NCI-H2171 treated with DMSO at 0.1 percent for 48 hours (cell line): ENCODE results near the gene IL36G.
A peak's percentile ranks its signal among the peaks of the same experiment; 100 is the strongest.
"Not testable (repeated sequence)": the region's sequence is repeated elsewhere in the genome, so short reads cannot be mapped to it uniquely, and the experiment has no call there.

Experiments used
- DNase-seq: peaks from one replicate; lab custom pipeline; 2025; lab: John Stamatoyannopoulos, UW

Gene IL36G

GRCh38 chr2:112977559-112978056 lies at the start of gene IL36G:
TSS of gene IL36G (plus strand) at chr2:112978006. CDS start at chr2:112978639, 633 bp downstream.
- DNase-seq = no peak

GRCh38 chr2:112933261-112933660 lies 44.5 kb upstream of the IL36G start:
- DNase-seq = no peak

DNA sequence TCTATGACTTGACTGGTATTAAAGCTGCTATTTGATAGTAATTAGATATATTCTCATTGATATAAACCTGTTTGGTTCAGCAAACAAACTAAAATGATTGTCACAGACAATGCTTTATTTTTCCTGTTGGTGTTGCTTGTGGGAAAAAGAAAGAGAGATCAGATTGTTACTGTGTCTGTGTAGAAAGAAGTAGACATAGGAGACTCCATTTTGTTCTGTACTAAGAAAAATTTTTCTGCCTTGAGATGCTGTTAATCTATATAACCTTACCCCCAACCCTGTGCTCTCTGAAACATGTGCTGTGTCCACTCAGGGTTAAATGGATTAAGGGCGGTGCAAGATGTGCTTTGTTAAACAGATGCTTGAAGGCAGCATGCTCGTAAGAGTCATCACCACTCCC lies 43.7 kb upstream of the IL36G start:
- DNase-seq = not testable (repeated sequence)

- no peak for DNase-seq
These were observed 40.9 kb upstream of the IL36G start for GRCh38 chr2:112936927-112937232.

DNA sequence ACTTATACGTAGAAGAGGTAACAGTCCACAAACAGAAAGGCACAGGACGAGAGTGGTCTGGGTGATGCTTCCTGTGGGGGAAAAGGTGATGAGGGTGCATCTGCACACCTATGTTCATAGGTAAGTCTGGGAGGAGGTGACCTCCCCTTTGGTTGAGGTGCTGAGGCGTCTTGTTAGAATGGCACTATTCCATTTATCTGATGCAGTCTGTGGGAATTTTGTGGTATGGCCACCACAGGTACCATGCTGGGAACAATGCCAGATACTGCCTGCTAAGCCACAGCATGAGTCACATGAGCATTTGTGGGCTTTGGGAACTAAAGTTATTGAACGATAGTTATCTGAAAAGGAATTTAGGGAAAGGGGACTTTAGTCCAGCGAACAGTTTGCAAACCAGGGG lies 38.9 kb upstream of the IL36G start:
- DNase-seq = no peak

- no peak for DNase-seq
These were observed 38.4 kb upstream of the IL36G start for GRCh38 chr2:112939425-112939824.

DNA sequence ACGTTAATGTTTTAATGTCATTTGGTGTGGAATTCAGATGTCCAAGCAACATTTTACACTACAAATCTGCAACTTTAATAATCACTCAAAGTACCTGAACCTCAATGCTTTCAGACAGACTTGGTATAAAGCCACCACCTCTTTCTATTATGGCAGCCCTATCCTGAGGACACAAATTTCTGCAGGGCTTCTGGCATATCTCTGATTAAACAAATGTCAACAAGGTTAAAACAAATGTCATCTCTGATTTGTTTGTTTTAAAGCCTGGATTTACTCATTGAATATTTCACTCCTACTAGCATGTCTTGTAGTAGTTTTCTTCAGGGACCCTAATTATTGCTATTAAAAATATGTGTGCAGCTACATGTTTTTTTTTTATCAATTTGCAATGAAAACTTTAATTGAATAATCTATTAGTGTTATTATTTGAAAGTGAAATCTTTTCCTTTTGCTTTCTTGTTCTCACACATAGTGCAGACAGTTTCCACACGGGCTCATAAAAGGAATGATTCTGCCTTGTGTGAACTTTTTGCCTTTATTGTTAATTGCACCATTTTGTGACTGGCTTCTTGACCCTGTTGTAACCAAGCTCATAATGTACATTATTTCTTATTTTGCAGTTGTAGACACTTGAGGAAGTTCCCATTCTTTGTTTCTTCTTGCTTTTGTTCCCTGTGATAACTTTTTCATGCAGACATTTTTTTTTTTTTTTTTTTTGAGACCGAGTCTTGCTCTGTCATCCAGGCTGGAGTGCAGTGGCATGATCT lies 36.8 kb upstream of the IL36G start:
- DNase-seq = no peak

- DNase-seq = peak; percentile 66
These were observed 35.8 kb upstream of the IL36G start for GRCh38 chr2:112941753-112942653.

GRCh38 chr2:112942654-112943002 lies 35.2 kb upstream of the IL36G start:
- no peak for DNase-seq

DNA sequence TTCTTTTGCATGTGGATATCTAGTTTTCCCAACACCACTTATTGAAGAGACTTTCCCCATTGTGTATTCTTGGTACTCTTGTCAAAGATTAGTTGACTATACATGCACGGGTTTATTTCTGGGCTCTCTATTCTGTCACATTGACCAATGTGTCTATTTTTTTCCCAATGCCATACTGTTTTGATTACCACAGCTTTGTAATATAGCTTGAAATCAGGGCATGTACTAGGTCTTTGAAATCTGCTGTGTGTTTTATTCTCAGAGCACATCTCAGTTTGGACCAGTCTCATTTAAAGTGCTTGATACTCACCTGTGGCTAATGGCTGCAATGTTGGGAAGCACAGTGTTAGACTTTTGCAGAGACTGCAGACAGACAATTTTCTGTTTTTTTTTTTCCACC lies 32.8 kb upstream of the IL36G start:
- no peak for DNase-seq

GRCh38 chr2:112946086-112946485 lies 31.7 kb upstream of the IL36G start:
- no peak for DNase-seq

DNA sequence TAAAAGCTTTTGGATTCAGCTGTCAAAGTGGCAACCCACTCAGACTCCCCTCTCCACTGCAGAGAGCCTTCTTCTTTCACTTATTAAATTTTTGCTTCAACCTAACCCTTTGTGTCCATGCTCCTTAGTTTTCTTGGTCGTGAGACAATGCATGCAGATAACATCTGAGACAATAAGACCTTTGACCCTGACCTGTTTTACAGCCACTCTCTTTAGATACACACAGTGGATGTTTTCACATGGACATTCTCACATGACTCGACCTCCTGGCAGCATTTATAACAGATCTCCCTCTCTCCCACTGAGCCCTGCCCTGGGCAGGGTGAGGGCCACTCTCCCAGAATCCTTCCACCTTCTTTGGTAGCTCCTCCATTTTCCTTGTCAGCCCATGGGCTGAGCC lies 30.4 kb upstream of the IL36G start:
- DNase-seq = no peak

DNA sequence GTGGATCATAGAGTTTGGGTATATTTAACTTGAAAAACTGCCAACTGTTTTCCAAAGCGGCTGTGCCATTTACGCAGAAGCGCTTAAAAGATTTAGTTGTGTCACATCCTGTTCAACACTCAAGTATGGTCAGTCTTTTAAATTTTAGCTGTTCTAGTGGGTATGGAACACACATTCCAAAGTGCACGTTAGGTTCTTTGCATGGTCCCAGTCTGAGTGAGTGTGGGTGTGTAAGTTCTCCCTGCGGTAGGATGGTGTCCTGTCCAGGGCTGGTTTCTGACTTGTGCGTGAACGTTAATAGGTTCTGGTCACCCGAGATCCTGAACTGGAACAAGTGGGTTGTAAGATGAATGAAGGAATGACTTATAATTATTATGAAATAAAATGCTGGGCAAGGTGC lies 28.4 kb upstream of the IL36G start:
- no peak for DNase-seq

DNA sequence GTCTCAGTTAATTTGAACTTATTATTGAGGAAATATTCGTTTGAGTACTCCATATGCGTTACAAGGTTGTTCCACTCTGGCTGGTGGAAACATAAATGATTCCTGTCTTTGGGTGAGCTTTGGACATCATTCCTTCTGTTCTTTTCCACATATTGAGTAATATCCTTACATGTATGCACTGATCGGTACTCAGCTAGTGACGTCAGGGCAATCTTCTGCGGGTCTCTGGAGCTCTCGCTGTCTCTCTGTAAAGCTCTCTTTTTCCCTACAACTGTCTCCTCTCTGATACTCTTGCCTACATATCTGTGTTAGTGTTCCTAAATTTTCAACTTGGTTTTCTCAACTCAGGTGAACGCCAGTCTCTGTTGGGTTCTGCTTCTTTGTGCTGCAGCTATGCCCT lies 23.4 kb upstream of the IL36G start:
- DNase-seq = no peak

- no peak for DNase-seq
These were observed 20.3 kb upstream of the IL36G start for GRCh38 chr2:112957511-112957910.

DNA sequence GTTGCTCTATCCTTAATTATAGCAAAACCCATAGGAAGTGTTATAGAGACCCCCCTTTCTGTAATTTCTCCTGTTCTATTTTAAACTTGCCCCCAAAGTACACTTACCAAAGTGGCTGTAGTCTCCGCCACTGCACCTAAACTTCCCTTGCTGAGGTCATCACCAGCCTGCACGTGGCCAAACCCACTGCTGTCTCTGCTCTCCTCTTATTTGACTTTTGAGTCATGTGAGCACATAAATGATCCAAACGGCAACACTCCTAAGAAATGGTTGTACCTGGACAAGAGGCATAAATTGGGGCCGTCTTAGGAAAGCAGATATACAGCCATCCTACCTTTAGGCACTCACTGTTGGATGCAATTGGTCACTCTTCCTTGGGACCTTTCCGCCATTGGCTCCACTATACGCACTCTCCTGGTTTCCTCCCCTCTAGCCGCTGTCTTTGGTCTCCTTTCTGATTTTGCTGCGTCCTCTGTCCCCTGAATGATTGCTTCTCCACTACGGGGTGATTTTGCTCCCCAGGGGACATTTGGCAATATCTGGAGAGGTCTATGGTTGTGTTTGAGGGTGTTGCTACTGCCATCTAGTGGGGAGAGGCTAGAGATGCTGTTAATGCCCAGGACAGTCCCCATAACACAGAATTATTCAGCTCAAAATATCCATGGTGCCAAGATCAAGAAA lies 19.2 kb upstream of the IL36G start:
- DNase-seq = peak; percentile 63

DNA sequence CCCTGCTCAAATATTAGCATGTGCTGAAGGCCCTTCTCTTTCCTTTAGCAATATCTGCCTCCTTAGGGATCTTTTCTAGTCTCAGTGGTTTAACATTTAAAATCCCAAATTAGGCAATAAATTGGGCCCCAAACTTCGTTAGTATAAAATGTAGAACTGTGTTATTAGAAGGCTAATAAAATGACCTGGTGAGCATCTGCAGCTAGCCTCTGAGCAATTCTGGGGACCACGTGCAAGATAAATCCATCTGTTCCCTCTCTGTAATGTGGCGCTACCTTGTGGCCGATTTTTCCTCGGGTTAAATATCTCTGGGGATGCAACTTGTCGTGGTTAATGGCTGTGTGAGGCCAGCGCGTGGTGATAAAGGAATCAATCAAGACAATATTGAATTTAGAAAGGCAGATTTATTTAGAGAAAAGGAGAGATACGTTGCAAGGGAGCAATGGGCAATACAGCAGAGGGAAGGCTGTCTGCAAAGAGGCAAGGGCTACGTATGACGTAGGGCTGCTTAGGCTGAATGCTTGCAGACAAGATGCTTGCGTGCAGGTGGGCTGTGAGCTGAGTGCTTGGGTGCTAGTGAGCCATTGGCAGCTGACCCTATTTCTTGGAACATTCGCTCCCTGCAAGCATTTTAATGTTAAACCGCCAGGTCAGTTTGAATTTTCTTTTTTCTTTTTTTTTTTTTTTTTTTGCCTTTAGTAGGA lies 18.5 kb upstream of the IL36G start:
- peak; percentile 64 for DNase-seq

DNA sequence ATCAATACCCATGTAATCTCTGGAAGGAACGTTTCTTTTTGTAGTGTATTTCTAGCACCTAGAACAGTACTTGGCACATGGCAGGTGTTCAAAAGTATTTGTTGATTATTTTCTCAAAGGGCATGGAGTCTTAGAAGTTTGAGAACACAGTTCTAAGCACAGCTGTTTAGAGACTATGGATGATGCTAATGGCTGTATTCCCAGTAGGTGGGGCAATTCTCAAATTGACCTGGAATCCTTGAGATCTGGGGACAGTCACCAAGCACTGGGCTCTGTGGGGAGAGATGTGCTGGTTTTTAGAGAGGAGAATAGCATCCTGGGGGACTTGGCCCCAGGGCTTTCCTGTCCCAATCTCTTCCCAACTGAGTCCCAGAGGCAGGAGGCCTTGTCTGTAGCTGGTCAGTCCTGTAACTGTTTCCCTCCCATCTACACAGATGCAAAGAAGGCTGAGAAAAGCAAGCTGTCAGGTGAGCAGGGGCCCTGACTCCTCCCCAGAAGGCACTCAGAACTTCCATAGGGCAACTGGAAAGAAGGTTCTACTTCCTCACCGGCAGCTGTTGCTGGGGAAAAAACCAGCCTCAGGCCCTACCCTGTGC lies 17.5 kb upstream of the IL36G start:
- DNase-seq = no peak

- DNase-seq = no peak
These were observed 15.3 kb upstream of the IL36G start for GRCh38 chr2:112962308-112963175.

GRCh38 chr2:112967023-112967422 lies 10.8 kb upstream of the IL36G start:
- DNase-seq = no peak
